HG02938 (cell line): ENCODE measurements around the gene NUBP1.
"Not testable (repeated sequence)": the region's sequence is repeated elsewhere in the genome, so short reads cannot be mapped to it uniquely, and the experiment has no call there.

Source experiments
- ATAC-seq: cut with Tn5 transposase; IDR thresholded peaks from one replicate; pipeline ENCODE4 v1.9.1; 2021; ENCODE audit warnings: mild to moderate bottlenecking, moderate library complexity; ENCODE audit not compliant: unreplicated experiment

Gene NUBP1

GRCh38 chr16:10750793-10751192 is 7.2 kb downstream of the NUBP1 start:
- ATAC-seq = no peak

DNA sequence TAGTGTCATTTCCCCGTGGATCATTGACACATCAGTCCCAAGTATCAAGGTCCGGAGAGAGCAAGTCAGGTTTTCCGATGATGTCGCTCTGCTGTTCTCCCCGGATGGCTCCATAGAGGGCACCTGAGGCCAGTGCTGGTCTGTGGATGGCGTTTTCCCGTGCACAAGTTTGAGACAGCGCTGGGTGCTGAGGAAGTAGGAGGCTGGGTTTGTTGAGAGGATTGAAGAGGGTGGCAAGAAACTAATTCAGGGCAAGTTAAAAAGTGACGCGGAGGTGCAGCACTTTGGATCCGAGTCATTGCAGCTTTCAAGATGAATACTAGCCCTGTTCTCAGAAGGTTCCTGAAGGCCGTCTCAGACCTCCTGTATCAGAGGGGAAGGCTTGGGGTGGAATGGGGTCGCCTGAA is 7.7 kb downstream of the NUBP1 start:
- no peak for ATAC-seq

DNA sequence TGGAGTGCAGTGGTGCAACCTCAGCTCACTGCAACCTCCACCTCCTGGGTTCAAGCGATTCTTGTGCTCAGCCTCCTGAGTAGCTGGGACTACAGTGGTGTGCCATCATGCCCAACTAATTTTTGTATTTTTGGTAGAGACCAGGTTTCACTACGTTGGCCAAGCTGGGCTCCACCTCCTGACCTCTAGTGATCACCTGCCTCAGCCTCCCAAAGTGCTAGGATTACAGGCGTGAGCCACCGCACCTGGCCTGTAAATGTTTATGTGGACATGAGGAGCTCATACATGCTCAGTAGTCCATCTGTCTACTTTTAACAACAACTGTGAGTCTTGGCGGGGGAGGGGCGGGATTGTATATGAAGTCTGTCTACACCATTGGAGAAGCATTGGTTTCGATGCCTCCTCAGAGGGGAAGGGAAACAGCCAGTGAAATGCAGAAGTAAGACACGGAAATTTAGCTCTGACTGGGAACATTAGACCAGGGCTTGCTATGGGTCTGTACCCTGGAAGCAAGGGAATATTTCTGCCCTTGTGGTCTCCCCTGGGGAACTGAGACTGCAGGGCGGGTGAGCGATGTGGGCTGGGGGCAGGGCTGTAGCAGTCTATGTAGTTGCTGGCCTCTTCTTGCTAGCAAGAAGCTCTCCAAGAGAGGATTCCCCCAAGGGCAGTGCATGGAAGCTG is 9.3 kb downstream of the NUBP1 start:
- ATAC-seq = no peak

GRCh38 chr16:10753670-10754069 is 10.0 kb downstream of the NUBP1 start:
- no peak for ATAC-seq

- no peak for ATAC-seq
These were observed 11.3 kb downstream of the NUBP1 start for GRCh38 chr16:10754941-10755340.

DNA sequence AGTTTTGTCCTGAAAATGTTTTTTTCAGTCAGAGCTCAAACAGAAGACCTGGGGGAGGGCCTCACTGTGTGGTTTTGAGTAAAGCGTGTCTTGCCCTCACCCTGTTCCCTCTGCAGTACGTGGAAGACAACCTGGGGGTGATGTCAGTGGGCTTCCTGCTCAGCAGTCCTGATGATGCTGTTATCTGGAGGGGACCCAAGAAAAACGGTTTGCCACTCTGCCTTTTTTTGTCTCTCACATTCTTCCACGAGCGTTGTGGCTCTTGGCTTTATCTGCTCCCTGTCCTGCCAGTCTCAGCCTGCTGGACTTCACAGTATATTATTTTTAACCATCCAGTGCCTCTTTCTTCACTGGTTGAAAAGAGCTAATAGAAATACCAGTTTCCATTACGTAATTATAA is 12.9 kb downstream of the NUBP1 start:
- no peak for ATAC-seq

DNA sequence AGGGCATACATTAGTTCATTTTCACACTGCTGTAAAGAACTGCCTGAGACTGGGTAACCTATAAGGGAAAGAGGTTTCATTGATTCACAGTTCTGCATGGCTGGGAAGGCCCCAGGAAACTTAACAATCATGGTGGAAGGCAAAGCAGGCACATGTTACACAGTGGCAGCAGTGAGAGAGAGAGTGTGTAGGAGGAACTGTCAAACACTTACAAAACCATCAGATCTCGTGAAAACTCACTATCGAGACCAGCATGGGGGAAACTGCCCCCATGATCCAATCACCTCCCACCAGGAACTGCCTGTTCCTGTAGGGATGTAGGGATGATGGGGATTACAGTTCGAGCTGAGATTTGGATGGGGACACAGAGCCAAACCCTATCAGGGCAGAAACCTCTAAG is 17.2 kb downstream of the NUBP1 start:
- no peak for ATAC-seq

GRCh38 chr16:10761373-10761772 is 17.7 kb downstream of the NUBP1 start:
- ATAC-seq = no peak

GRCh38 chr16:10762336-10763016 is 18.8 kb downstream of the NUBP1 start:
- ATAC-seq = no peak

DNA sequence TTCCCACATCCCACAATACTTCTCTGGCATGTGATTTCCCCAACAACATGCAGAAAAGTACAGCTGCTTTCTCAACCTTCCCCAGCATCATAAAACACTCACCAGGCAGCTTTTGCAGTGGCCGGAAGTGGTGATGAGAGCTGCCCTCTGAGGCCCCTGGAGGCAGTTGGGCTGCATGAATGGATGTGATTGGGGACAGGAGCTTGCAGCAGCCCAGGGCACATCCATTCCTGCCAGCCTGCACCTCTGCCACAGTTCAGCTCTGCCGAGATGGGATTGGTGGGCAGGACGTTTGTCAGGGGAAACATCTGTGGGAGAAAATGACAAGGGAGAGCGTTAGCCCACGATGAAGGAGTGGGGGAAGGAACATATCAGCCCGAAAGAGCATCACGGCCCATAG is 19.8 kb downstream of the NUBP1 start:
- ATAC-seq = no peak

DNA sequence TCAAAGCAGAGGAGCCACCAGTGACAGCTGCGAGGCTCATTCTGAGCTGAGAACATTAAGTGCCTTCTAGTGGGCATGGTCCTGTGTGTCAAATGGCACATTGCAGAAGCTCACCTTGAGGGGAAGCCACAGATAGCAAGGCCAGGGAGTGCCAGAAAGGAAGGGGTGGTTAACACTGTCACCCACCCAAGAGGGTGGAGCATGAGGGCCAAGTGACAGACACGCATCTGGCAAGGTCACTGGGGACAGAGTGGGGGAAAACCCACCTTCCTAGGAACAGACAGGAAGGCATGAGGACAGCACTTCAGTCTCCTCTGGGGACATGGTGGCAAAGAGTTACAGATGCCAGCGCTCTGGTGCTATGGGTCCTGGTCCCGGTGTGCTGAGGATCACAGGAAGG is 22.1 kb downstream of the NUBP1 start:
- peak; percentile 55 for ATAC-seq

DNA sequence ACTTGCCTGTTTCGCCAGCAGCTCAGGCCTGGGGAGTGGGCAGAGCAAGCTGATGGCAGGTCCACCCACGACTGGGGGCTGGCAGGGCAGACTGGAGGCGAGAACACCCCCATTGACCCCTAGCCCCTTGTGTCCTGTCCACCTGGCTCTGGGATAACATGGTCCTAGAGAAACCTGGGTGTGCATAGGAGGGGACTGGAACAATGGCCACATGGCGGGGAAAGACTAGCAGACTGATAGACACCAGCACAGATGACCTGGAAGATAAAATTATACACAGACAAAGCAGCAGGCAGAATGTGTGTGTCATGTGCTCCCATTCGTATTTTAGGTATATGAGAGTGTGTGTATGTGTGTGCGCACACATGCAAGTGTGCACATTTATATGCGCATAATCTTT is 23.5 kb downstream of the NUBP1 start:
- no peak for ATAC-seq

GRCh38 chr16:10769381-10769780 is 25.7 kb downstream of the NUBP1 start:
- ATAC-seq = no peak

DNA sequence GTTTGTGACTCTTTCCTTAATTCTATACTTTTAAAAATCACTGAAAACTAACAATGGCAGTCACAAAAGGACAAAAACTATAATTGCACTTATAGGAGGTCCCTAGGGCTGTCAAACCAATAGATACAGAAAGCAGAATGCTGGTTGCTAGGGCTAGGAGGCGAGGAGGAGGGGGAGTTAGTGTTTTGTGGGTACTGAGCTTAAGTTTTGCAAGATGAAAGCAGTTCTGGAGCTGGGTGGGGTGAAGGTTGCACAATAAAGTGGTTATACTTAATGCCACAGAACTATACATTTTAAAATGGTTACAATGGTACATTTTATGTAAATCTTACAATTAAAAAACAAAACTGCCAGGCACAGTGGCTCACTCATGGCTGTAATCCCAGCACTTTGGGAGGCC is 27.3 kb downstream of the NUBP1 start:
- no peak for ATAC-seq

DNA sequence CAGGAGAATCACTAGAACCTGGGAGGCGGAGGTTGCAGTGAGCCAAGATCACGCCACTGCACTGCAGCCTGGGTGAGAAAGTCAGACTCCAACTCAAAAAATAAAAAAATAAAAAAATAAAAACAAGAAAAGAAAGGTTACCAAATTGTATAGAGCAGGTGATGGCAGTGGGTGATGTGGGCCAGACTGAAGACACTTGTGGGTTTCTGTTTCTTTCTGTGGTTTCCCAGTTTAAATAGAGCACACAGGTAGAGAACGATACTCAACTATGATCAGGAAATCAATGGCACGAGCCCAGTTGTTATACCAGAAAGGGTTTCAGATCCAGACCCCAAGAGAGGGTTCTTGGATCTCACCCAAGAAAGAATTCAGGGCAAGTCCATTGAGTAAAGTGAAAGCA is 32.6 kb downstream of the NUBP1 start:
- peak; percentile 63 for ATAC-seq

DNA sequence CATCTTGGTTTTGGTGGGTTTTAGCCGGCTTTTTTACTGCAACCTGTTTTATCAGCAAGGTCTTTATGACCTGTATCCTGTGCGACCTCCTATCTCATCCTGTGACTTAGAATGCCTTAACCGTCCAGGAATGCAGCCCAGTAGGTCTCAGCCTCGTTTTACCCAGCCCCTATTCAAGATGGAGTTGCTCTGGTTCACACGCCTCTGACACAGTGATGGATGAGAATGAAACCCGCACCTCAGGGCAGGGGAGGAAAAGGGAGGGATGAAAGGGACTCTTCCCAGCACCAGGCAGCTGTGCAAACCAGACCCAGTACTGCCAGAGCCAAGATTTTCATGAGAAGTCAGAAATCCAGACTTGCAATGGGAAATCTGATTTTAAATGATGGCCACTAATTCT is 33.3 kb downstream of the NUBP1 start:
- not testable (repeated sequence) for ATAC-seq

DNA sequence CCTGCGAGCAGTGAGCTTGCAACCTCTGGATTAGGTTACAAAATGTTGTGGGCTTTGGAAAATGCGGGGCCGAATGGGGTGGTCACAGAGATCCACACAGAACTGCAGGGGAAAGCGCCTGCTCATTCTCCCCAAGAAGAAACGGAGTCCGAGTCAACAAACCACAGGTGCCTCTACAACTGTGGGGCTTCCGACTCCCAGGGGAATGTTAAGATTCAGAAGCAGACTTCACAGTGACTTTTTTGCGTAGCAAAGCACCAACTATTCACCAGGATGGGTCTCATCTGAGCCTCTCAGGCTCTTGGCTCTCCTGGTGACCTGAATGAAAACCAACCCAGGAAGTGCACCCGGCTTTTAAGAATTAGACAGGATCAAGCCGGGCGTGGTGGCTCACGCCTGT is 33.7 kb downstream of the NUBP1 start:
- no peak for ATAC-seq

- ATAC-seq = not testable (repeated sequence)
These were observed 36.3 kb downstream of the NUBP1 start for GRCh38 chr16:10779908-10780307.

GRCh38 chr16:10780628-10781027 is 37.0 kb downstream of the NUBP1 start:
- no peak for ATAC-seq

DNA sequence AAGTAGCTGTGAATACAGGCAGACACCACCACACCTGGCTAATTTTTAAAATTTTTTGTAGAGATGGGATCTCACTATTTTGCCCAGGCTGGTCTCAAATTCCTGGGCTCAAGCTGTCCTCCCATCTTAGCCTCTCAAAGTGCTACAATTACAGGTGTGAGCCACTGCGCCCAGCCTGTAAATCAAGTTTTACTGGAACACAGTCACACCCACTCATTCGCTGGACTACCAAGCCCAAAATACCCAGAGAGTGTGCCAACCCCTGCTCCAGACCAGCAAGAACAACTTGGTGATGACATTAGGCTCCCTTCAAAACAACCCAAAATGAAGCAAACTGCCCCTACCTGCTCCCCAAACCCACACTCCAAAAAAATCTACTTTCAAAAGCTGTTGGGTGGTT is 39.0 kb downstream of the NUBP1 start:
- ATAC-seq = no peak

DNA sequence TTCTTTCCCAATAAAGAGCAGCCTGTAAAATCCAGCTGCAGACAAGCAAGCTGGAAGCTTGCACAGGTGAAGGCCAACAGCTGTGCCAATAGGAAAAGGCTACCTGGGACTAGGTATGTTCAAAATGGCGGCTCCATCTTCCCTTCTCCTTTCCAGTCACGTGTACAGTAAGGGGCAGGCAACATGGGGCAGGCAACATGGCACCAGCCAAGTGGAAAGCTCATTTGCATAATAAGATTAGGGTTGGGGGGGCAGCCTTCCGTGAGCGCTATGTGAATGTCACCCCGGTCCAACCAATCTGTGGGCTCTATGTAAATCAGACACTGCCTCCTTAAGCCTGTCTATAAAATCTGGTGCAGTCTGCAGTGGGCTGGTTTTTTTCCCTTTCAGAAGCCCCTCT is 43.7 kb downstream of the NUBP1 start:
- no peak for ATAC-seq

DNA sequence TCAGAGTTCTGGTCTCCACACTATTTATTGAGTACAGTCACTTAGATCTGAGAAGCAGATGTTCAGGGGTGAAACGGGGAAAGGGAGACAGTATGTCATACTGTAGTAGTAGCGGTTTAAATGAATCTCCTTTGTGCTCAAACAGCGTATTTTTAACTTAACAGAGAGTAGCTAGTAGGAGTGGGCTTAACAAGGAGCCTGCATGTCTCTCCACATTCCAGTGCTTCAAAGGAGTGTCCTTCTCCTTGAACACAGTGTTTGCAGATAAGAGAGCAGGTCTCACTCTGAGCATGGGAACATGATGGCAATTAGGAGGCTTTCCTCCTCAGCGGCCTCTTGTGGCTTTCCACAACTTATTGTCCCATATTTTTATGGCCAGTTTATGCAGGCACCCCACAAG is 45.0 kb downstream of the NUBP1 start:
- not testable (repeated sequence) for ATAC-seq

DNA sequence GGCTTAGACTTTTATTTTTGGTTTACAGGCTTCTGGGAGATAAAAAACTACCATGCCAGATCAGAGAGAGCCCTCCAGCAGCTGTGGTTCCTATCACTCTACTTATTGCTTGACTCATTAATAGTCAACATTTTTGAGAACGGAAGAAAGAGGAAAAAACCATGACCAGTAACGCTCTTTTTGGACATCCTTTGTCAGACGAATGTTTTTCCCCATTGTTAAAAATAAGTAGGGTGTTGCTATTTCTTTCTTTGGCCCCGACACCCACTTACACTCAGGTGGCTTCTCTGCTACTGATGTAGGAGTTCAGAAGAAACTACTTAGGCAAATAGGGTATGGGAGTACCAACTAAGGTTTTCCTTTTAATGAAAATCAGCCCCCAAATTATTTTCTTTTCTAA is 47.4 kb downstream of the NUBP1 start:
- no peak for ATAC-seq
